ENCODE results near the gene SLC38A11. TPM values are rescaled to one million over a fixed set of nuclear protein-coding genes. Genes with fewer than 3 reads are reported as not detected.

The SLC38A11 gene
- total and polyA plus RNA-seq, 2 of the 13 experiments (the other 11 are each of a cell fraction or from before 2014, with no cell fraction given): 14.0 to 14.3 TPM

- DNase-seq (ENCODE audit: low spot score) (no peak), FAIRE-seq (no peak), ATAC-seq (no peak; the same call in 1 of the 3 replicates)
- H4K20me1 ChIP-seq (ENCODE audit: insufficient read depth, low read length): no peaks in the 10 kb centered on the region
- peak overlapping the region; percentile 65 for H3K27ac ChIP-seq (ENCODE audit: extremely low read length, insufficient read depth, low read length)
- H3K4me1 ChIP-seq (ENCODE audit: insufficient read depth, low read length): peaks cover 33% of the 10 kb centered on the region
- H3K27me3 ChIP-seq (ENCODE audit: control insufficient read depth in 1 of 2, insufficient read depth in 2 of 2, low read length in 2 of 2): no peaks in the 10 kb centered on the region
- H3K4me3 ChIP-seq (replicated peaks in 1 of 3; ENCODE audit: insufficient read depth in 1 of 3, low read depth in 2 of 3, low read length in 3 of 3): no peak overlapping the region
- no TSS peak for BruUV-seq (replicated peaks)
- no peaks in the 10 kb centered on the region for H3K36me3 ChIP-seq (replicated peaks in 1 of 2; ENCODE audit: control insufficient read depth in 1 of 2, insufficient read depth in 2 of 2, low read length in 2 of 2)
- POLR2A ChIA-PET: interaction anchor here (1.3 to 6.7 kb wide), 5 partner anchors 16 to 50 kb away, joined by 3 to 71 read pairs (median 9); partner anchors contain the start of gene COBLL1
- H3K4me2 ChIP-seq (ENCODE audit: low read depth, low read length): 0 out of 2 replicates have a peak overlapping the region, but pooled peaks have one; percentile 1
- TF ChIP-seq MLX (CRISPR knock-in tag; IDR thresholded peaks at IDR 0.05): no peak
- TF ChIP-seq HOXA5 (CRISPR knock-in tag; IDR thresholded peaks at IDR 0.05): no peak
- TF ChIP-seq GATAD2A (CRISPR knock-in tag; IDR thresholded peaks at IDR 0.05): no peak
- 0 out of 2 replicates have a peak, but pooled peaks have one; percentile 40 for TF ChIP-seq SNAPC2 (CRISPR knock-in tag; IDR thresholded peaks at IDR 0.05)
- no peak for TF ChIP-seq SRSF9 (IDR thresholded peaks at IDR 0.05; ENCODE audit: borderline replicate concordance, insufficient read depth, low read depth, low read length, poor library complexity, severe bottlenecking)
- TF ChIP-seq SALL1 (CRISPR knock-in tag; IDR thresholded peaks at IDR 0.05): 0 out of 2 replicates have a peak, but pooled peaks have one; percentile 30
- TF ChIP-seq ZNF629 (CRISPR knock-in tag; conservative IDR thresholded peaks at IDR 0.05): peak; percentile 69
- peak; percentile 98 for TF ChIP-seq ZNF121 (CRISPR knock-in tag; IDR thresholded peaks at IDR 0.05)
- TF ChIP-seq KLF16 (CRISPR knock-in tag; IDR thresholded peaks at IDR 0.05): no peak
- TF ChIP-seq ZNF354B (CRISPR knock-in tag; IDR thresholded peaks at IDR 0.05): 0 out of 2 replicates have a peak, but pooled peaks have one; percentile 23
- TF ChIP-seq ZNF224 (CRISPR knock-in tag; IDR thresholded peaks at IDR 0.05): 0 out of 2 replicates have a peak, but pooled peaks have one; percentile 47
- peak; percentile 79 for TF ChIP-seq ZMYM3 (CRISPR knock-in tag; IDR thresholded peaks at IDR 0.05)
- TF ChIP-seq ZNF788 (CRISPR knock-in tag; IDR thresholded peaks at IDR 0.05; ENCODE audit: borderline replicate concordance): peak; percentile 59
- TF ChIP-seq ZNF580 (CRISPR knock-in tag; IDR thresholded peaks at IDR 0.05; ENCODE audit: borderline replicate concordance, low read depth): peak; percentile 35; the same call in 1 of the 2 replicates
- intact Hi-C loops (cut with micrococcal nuclease; ENCODE audit: unreplicated experiment): loop anchor here (2.0 kb wide), 1 partner anchor 20 kb away; the partner anchor contains the start of gene COBLL1
- CTCF ChIA-PET (ENCODE audit: low intra/inter-chr PET ratio, low total read pairs): no interaction called here
- H3K9me3 ChIP-seq (ENCODE audit: low read length): no peaks in the 10 kb centered on the region
- H3K9ac ChIP-seq (ENCODE audit: insufficient read depth, low read depth, low read length): peak overlapping the region; percentile 4; the same call in 1 of the 2 replicates
- in situ Hi-C loops (cut with HindIII; ENCODE audit: extremely low pct_ligation_motif_present, low pct_unique_long_range_greater_than_20kb): no loop called here
- H2AFZ ChIP-seq (ENCODE audit: low read length): peak overlapping the region; percentile 34
- H3K79me2 ChIP-seq (ENCODE audit: insufficient read depth, low read length): peaks cover 6% of the 10 kb centered on the region
These were observed 94.7 kb downstream of the SLC38A11 start for GRCh38 chr2:164860694-164861042.

All from HepG2 (cell line).